ENCODE data around the gene LRP2.
"Not testable (repeated sequence)": the region's sequence is repeated elsewhere in the genome, so short reads cannot be mapped to it uniquely, and the experiment has no call there.

Gene LRP2

GRCh38 chr2:169175112-169175511 is 187.2 kb downstream of the LRP2 start:
- no peak for DNase-seq (ENCODE audit: low read depth in 2 of 2)

DNA sequence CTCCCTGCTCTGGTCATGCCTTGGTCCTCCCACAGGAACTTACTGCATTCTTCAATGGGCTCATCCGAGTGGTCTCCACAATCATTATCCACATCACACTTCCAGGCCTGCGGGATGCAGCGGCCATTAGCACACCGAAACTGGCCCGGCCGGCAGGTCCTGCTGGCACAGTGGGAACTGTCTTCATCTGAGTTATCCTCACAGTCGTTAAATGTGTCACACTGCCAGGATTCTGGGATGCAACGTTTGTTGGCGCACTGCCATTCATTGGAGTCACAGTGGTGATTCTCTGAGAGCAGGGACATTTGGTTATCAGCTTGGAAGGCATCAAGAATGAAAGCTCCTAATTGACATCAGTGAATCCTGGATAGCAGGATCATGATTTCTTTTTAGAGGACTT is 188.5 kb downstream of the LRP2 start:
- DNase-seq (ENCODE audit: low read depth in 2 of 2), result no peak

GRCh38 chr2:169172914-169173313 is 189.4 kb downstream of the LRP2 start:
- no peak for DNase-seq (ENCODE audit: low read depth in 2 of 2)

DNA sequence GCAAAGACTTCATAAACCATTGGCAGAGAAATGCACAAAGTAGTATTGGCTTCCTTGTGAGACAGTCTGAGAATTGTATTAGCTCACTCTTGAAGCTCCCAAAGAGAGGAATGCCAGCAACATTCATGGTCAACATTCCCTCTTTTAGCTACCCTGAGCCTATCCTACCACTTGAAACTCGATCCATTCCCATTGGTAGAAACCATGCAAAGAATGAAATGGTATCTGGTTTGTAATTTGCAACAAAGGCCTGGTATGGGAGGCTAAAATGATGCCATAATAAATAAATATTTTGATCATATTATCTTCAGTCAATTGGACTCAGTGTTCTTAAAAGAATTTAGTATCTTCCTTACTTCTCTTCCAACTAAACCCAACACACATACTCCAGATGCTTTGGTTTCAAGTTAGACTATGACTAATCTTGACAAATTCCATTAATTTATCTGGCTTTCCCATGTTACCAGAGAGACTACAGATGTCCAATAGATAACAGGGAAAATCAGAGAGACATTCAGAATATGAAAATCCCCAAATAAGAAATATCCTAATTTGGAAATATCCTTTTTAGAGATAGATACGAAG is 190.1 kb downstream of the LRP2 start:
- DNase-seq (ENCODE audit: low read depth in 2 of 2), result no peak

DNA sequence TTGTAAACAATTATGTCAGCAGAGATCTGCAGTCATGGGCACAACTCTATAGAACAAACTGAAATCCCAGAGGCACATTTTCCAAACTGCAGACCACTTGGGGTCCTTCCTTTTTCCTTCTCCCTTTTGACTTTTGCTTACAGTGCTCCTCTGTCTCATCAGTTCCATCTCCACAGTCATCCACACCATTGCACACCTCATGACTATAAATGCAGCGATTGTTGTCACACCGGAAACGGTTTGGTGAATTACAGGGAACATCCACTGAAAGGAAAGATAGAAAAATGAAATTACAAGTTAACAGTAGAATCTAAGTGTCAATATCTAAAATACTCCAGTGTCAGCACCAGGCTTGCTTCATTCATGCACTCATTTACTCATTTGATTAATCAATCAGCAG is 196.5 kb downstream of the LRP2 start:
- no peak for DNase-seq (ENCODE audit: low read depth in 2 of 2)

- DNase-seq (ENCODE audit: low read depth in 2 of 2), result no peak
Measured at GRCh38 chr2:169164311-169164710, 198.0 kb downstream of the LRP2 start.

DNA sequence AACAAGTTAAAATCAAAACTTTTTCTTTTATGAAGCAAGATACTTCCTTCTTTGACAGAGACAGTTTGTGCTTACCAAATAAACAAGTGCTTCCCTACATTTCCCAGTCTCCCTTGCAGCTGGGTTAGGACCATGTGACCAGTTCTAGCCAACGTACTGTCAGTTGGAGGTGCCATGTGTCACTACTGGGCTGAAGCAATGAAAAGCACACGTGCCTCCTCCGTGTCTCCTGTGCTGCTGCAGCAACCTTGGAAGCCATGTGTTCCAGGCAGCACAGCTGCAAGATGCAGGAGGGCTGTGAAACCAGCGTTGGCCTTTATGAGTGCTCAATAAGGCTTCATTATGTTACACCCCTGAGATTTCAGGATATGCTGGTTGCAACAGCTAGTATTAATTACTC is 199.7 kb downstream of the LRP2 start:
- DNase-seq (ENCODE audit: low read depth in 2 of 2), result no peak

DNA sequence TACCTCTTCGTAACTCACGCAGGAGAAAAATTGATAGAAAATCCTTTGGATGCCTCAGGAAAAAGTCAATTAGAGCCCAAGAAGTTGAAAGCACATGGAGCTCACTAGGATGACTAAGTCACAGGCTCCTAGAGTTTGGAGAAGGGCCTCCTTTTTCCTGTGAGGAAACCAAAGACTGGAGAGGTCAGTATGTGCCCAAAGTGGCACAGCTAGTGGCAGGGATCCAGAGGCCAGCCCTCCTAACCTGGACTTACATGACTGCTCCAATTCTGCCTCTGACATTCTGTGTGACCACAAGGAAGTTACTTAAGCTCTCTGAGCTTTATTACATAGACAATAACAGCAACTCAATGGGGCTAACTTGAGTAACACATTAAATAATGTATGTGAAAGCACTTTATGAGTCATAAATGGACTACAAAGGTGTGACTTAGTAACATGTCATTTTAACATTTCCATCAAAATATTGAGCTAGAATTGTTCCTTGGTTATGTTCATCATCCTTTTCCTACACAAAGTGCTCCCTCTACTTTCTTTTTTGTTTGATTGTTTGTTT is 201.3 kb downstream of the LRP2 start:
- DNase-seq (ENCODE audit: low read depth in 2 of 2), result no peak

- no peak for DNase-seq (ENCODE audit: low read depth in 2 of 2)
Measured at GRCh38 chr2:169159686-169160085, 202.6 kb downstream of the LRP2 start.

GRCh38 chr2:169158874-169159273 is 203.5 kb downstream of the LRP2 start:
- DNase-seq (ENCODE audit: low read depth in 2 of 2), result no peak

DNA sequence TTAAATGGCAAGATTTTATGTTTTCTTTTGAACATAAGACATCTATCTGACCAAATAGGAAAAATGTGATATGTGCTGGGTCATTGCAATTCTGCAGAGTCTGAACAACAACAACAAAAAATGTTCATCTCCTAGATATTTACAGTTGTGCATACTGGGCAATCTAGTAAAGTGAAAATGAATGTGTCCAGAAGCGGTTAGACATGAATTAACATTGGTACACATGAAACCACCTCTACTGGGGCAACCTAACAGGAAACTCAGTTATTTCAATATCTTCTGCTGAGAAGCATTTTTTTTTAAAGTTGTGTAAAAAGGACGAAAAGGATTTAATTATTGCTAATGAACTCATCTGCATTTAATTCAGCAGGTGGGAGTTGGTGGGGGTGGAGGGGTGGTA is 216.1 kb downstream of the LRP2 start:
- no peak for DNase-seq (ENCODE audit: low read depth in 2 of 2)

- no peak for DNase-seq (ENCODE audit: low read depth in 2 of 2)
Measured at GRCh38 chr2:169143998-169144397, 218.3 kb downstream of the LRP2 start.

GRCh38 chr2:169141713-169142352 is 220.5 kb downstream of the LRP2 start:
- DNase-seq (ENCODE audit: low read depth in 2 of 2), result peak; percentile 13 to 68

DNA sequence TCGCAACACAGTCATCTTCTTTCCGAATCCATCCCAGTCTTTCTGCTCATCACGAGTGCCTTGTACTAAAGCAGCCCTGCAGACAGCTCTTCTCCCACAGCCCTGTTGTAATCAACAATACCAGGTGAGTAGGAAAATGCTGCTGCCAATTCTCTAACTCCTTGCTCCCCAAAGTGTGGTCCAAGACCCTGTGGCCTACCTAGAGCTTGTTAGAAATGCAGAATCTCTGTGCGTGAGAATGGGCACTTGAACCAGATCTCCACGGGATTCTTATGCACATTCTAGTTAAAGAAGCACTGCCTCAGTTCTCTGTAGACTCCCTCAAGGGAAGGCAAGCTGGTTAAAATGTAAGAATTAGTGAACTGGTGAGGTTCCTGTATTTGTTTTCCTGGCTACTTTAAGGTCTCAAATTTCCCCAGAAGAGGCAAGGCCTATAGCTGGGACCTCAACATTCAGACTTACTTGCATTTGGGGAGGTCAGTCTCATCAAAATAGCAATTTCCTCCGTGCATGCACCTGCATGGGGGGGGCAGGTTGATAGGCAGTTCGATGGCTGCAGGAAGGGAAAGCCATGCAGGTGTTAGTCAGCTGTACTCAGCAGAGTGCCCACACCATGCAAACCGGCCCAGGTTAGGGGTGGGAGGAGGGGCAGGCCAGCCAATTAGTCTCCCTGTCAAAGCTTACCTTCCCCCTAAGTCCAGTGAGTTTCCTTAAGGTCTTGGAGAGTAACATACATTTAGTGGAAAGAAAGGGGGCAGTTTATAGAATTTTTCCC is 222.2 kb downstream of the LRP2 start:
- no peak for DNase-seq (ENCODE audit: low read depth in 2 of 2)

GRCh38 chr2:169139145-169139544 is 223.2 kb downstream of the LRP2 start:
- DNase-seq (ENCODE audit: low read depth in 2 of 2), result no peak

- DNase-seq (ENCODE audit: low read depth in 2 of 2), result no peak
Measured at GRCh38 chr2:169137924-169138323, 224.4 kb downstream of the LRP2 start.

GRCh38 chr2:169136885-169137534 is 225.3 kb downstream of the LRP2 start:
- no peak for DNase-seq (ENCODE audit: low read depth in 2 of 2)

- DNase-seq (ENCODE audit: low read depth in 2 of 2), result not testable (repeated sequence)
Measured at GRCh38 chr2:169136428-169136827, 225.9 kb downstream of the LRP2 start.

- not testable (repeated sequence) for DNase-seq (ENCODE audit: low read depth in 2 of 2)
Measured at GRCh38 chr2:169134272-169134671, 228.1 kb downstream of the LRP2 start.

DNA sequence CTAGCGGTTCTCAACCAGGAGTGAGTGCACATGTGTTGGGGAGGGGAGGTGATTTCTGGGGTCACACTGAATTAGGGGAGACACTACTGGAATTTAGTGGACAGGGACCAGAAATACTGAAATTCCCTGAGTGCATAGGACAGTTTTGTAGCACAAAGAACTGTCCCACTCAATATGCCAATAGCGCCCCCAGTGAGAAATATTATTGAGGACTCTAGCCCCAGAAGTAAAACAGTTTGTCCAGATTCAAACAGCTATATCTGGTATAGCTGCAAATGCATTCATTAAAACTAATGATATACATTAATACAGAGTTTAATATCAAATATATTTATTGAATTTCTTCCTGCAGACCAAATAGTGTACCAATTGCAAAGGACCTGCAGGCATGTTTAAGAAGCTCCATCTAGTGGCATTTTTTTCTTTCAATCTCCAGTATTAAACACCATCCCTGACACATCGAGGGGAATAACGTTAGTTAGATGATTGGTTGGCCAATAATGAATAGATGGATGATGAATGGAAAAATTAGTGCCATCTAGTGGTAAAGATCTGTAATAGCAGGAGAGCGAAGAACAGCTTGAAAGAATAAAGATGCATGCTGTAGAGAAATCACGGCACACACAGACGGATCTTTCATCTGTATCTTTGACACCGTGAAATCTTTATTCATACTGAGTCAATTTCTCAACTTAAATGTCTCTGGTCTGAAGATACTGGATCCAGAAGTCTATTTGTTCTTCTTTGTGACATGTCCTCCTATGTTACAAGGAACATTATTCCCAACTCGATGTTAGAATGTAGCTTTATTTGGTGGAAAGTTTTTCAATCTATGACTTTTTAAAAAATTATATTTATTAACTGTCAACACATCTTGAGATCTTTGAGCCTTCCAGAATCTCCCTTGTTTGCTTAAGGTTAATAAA is 230.5 kb downstream of the LRP2 start:
- DNase-seq (ENCODE audit: low read depth in 2 of 2), result no peak

DNA sequence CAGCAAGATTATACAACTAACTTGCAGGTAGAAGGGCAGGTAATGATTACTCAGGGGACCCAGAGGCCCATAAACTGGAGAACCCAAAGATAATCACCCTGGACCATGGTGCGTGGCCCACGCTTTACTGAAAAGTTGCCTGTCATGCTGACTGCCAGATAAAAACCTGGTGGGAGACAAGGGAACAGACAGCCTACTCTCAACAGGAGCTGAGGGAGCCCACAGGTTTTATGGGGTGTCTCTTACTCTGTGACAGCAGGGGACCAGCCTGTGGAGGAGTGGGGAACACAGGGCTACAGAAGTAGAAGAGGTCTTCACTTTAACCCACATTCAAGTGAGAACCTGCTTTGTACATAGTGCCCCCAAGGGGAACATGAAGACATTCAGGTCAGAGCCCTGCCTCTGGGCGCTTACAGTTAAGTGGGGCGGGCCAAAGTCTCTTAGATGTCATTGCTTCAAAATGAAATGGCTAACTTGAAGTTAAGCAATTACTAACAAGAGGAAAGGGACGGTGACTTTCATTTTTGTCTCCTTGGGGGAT is 232.6 kb downstream of the LRP2 start:
- DNase-seq (ENCODE audit: low read depth in 2 of 2), result no peak

Data from stimulated activated CD4-positive, alpha-beta T cell treated with anti-CD3 and anti-CD28 coated beads, Interleukin-1b, Interleukin-23, amount 100 ng/mL, for 4 hours (primary cell).